Measurements from ENCODE around the gene PARP4. TPM values are rescaled to one million over a fixed set of nuclear protein-coding genes. Genes with fewer than 3 reads are reported as not detected.

Gene PARP4
- polyA plus RNA-seq, 1 donor from 2014 or later, result 0.76 TPM

DNA sequence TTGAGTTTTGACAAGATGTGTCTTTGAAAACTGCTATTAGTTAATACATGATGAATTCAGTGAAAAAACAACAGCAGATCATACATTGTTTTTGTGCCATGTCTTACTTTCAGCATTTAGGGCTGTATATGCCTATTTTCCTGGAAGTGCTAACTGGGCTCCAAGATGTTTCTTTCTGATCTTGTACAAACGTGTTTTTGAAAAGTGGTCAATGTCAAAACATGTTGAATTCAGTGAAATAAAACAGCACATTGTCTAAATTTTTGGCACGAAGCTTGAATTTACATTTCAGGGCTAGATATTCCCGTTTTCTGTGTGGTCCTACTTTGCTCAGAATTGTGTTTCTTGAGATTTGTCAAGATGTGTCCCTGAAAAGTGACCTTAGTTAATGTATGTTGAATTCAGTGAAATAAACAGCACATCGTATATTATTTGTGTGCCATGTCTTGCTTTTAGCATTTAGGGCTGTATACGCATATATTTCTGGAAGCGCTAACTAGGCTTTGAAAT is 14.7 kb upstream of the PARP4 start:
- H3K4me2 ChIP-seq (ENCODE audit: low read length), result no peak overlapping the region
- no peaks in the 10 kb centered on the region for H3K79me2 ChIP-seq (replicated peaks; ENCODE audit: insufficient read depth, low read length)
- no peaks in the 10 kb centered on the region for H3K27me3 ChIP-seq (ENCODE audit: insufficient read depth, low read depth, low read length)
- no peak overlapping the region for H3K4me3 ChIP-seq (ENCODE audit: low read length)
- no peaks in the 10 kb centered on the region for H3K9me2 ChIP-seq (ENCODE audit: insufficient read depth, low read length)
- H2AFZ ChIP-seq (ENCODE audit: low read depth, low read length), result no peak overlapping the region
- no peaks in the 10 kb centered on the region for H3K9me3 ChIP-seq (ENCODE audit: low read length)
- no peak overlapping the region for H3K9ac ChIP-seq (ENCODE audit: low read length)
- H4K20me1 ChIP-seq (ENCODE audit: insufficient read depth), result no peaks in the 10 kb centered on the region
- TF ChIP-seq MXI1 (conservative IDR thresholded peaks at IDR 0.05; ENCODE audit: poor library complexity, severe bottlenecking), result no peak
- TF ChIP-seq, protein P1, sequence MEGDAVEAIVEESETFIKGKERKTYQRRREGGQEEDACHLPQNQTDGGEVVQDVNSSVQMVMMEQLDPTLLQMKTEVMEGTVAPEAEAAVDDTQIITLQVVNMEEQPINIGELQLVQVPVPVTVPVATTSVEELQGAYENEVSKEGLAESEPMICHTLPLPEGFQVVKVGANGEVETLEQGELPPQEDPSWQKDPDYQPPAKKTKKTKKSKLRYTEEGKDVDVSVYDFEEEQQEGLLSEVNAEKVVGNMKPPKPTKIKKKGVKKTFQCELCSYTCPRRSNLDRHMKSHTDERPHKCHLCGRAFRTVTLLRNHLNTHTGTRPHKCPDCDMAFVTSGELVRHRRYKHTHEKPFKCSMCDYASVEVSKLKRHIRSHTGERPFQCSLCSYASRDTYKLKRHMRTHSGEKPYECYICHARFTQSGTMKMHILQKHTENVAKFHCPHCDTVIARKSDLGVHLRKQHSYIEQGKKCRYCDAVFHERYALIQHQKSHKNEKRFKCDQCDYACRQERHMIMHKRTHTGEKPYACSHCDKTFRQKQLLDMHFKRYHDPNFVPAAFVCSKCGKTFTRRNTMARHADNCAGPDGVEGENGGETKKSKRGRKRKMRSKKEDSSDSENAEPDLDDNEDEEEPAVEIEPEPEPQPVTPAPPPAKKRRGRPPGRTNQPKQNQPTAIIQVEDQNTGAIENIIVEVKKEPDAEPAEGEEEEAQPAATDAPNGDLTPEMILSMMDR (IDR thresholded peaks at IDR 0.05; ENCODE audit: poor library complexity, severe bottlenecking), result no peak
- TF ChIP-seq, protein P2, sequence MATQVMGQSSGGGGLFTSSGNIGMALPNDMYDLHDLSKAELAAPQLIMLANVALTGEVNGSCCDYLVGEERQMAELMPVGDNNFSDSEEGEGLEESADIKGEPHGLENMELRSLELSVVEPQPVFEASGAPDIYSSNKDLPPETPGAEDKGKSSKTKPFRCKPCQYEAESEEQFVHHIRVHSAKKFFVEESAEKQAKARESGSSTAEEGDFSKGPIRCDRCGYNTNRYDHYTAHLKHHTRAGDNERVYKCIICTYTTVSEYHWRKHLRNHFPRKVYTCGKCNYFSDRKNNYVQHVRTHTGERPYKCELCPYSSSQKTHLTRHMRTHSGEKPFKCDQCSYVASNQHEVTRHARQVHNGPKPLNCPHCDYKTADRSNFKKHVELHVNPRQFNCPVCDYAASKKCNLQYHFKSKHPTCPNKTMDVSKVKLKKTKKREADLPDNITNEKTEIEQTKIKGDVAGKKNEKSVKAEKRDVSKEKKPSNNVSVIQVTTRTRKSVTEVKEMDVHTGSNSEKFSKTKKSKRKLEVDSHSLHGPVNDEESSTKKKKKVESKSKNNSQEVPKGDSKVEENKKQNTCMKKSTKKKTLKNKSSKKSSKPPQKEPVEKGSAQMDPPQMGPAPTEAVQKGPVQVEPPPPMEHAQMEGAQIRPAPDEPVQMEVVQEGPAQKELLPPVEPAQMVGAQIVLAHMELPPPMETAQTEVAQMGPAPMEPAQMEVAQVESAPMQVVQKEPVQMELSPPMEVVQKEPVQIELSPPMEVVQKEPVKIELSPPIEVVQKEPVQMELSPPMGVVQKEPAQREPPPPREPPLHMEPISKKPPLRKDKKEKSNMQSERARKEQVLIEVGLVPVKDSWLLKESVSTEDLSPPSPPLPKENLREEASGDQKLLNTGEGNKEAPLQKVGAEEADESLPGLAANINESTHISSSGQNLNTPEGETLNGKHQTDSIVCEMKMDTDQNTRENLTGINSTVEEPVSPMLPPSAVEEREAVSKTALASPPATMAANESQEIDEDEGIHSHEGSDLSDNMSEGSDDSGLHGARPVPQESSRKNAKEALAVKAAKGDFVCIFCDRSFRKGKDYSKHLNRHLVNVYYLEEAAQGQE (IDR thresholded peaks at IDR 0.05; ENCODE audit: borderline replicate concordance), result no peak
- no peak for TF ChIP-seq TAF1 (IDR thresholded peaks at IDR 0.05; ENCODE audit: low read depth)
- no peak for TF ChIP-seq SMC3 (conservative IDR thresholded peaks at IDR 0.05; ENCODE audit: poor library complexity)
- TF ChIP-seq RAD21 (conservative IDR thresholded peaks at IDR 0.05), result no peak
- no peak for TF ChIP-seq EZH2 (IDR thresholded peaks at IDR 0.05; ENCODE audit: borderline replicate concordance, insufficient read depth, low read length, poor library complexity, severe bottlenecking)
- no peak for TF ChIP-seq EP300 (conservative IDR thresholded peaks at IDR 0.05; ENCODE audit: poor library complexity, severe bottlenecking)
- TF ChIP-seq POLR2AphosphoS5 (IDR thresholded peaks at IDR 0.05), result no peak
- H3F3A ChIP-seq (ENCODE audit: insufficient read depth, low read length, poor library complexity, severe bottlenecking), result no peaks in the 10 kb centered on the region
- no peaks in the 10 kb centered on the region for H3K36me3 ChIP-seq (ENCODE audit: insufficient read depth, low read length)
- no peak overlapping the region for H3K27ac ChIP-seq (ENCODE audit: low read length)

DNA sequence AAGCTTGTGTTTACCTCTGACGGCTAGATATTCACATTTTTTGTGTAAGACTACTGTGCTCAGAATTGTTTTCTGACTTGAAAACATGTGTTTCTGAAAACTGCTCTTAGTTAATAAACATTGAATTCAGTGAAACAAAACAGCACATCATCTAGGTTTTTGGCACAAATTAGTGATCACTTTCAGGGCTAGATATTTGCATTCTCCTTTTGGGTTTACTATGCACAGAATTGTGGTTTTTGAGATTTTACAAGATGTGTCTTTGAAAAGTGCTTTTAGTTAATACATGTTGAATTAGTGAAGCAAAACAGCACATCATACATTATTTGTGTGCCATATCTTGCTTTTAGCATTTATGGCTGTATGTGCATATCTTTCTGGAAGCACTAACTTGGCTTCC is 8.2 kb upstream of the PARP4 start:
- H3F3A ChIP-seq (ENCODE audit: insufficient read depth, low read length, poor library complexity, severe bottlenecking), result no peaks in the 10 kb centered on the region
- H3K27me3 ChIP-seq (ENCODE audit: insufficient read depth, low read depth, low read length), result no peaks in the 10 kb centered on the region
- H3K79me2 ChIP-seq (replicated peaks; ENCODE audit: insufficient read depth, low read length), result no peaks in the 10 kb centered on the region
- no peak overlapping the region for H3K4me3 ChIP-seq (ENCODE audit: low read length)
- H3K9me3 ChIP-seq (ENCODE audit: low read length), result no peaks in the 10 kb centered on the region
- no peak overlapping the region for H3K4me2 ChIP-seq (ENCODE audit: low read length)
- H4K20me1 ChIP-seq (ENCODE audit: insufficient read depth), result no peaks in the 10 kb centered on the region
- no peak overlapping the region for H3K27ac ChIP-seq (ENCODE audit: low read length)
- no peaks in the 10 kb centered on the region for H3K9me2 ChIP-seq (ENCODE audit: insufficient read depth, low read length)
- H2AFZ ChIP-seq (ENCODE audit: low read depth, low read length), result no peak overlapping the region
- no peaks in the 10 kb centered on the region for H3K36me3 ChIP-seq (ENCODE audit: insufficient read depth, low read length)
- TF ChIP-seq TAF1 (IDR thresholded peaks at IDR 0.05; ENCODE audit: low read depth) (no peak), POLR2AphosphoS5 (IDR thresholded peaks at IDR 0.05) (no peak), EP300 (conservative IDR thresholded peaks at IDR 0.05; ENCODE audit: poor library complexity, severe bottlenecking) (no peak), MXI1 (conservative IDR thresholded peaks at IDR 0.05; ENCODE audit: poor library complexity, severe bottlenecking) (no peak), RAD21 (conservative IDR thresholded peaks at IDR 0.05) (no peak), EZH2 (IDR thresholded peaks at IDR 0.05; ENCODE audit: borderline replicate concordance, insufficient read depth, low read length, poor library complexity, severe bottlenecking) (no peak), SMC3 (conservative IDR thresholded peaks at IDR 0.05; ENCODE audit: poor library complexity) (no peak)
- TF ChIP-seq, protein P2 (IDR thresholded peaks at IDR 0.05; ENCODE audit: borderline replicate concordance), result no peak
- TF ChIP-seq, protein P1 (IDR thresholded peaks at IDR 0.05; ENCODE audit: poor library complexity, severe bottlenecking), result no peak
- H3K9ac ChIP-seq (ENCODE audit: low read length), result no peak overlapping the region

All from neural cell (in vitro differentiated cells).